Measurements from ENCODE around the gene NDUFAF3. TPM values are rescaled to one million over a fixed set of nuclear protein-coding genes. Genes with fewer than 3 reads are reported as not detected.

NDUFAF3 gene
- total and polyA plus RNA-seq, 2 experiments from 2014 or later: 49.9 to 118 TPM

DNA sequence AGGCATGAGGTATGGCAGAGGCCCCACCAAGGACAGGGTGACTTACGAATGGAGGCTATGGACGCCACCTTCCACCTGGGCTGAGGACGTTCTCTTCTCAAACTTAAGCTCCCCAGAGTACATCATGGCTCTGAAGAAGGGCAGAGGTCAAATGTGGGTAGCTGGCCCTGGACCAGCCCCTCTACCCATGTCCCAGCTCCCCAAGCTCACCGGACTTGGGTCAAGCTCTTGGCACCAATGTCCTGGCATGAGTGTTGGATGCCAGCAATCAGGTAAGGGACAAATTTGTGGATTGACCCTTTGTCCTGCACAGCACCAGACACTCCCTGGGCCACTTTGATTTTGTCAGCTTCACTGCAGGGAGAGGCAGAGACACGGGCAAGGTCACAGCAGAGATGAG lies 2.5 kb downstream of the NDUFAF3 start:
- peak overlapping the region; percentile 97; the same call in 1 of the 2 replicates for H3K27ac ChIP-seq (ENCODE audit: low read depth)
- Mint-ChIP-seq H3K27me3 (ENCODE audit: insufficient read depth, low read depth, poor library complexity) (peaks cover 37% of the 10 kb centered on the region), H3K36me3 (ENCODE audit: low read depth) (peaks cover 68% of the 10 kb centered on the region), H3K9me3 (no peaks in the 10 kb centered on the region; the same call in none of the 3 replicates), H3K4me3 (no peak overlapping the region), H3K27ac (no peak overlapping the region), H3K4me1 (peaks cover 36% of the 10 kb centered on the region)
- no peak overlapping the region for H2AFZ ChIP-seq
- peaks cover 19% of the 10 kb centered on the region for H4K20me1 ChIP-seq (replicated peaks; ENCODE audit: insufficient read depth)
- H3F3A ChIP-seq (replicated peaks; ENCODE audit: low read depth): peaks cover 40% of the 10 kb centered on the region
- H3K36me3 ChIP-seq (ENCODE audit: insufficient read depth): peaks cover 37% of the 10 kb centered on the region
- no peaks in the 10 kb centered on the region for H3K27me3 ChIP-seq (ENCODE audit: insufficient read depth)
- H3K4me1 ChIP-seq (ENCODE audit: insufficient read depth): peaks cover 24% of the 10 kb centered on the region; the same call in 1 of the 2 replicates
- no peak overlapping the region for H3K4me2 ChIP-seq
- peaks cover 32% of the 10 kb centered on the region for H3K79me2 ChIP-seq (replicated peaks; ENCODE audit: insufficient read depth)
- ATAC-seq: no peak
- no peak overlapping the region for H3K4me3 ChIP-seq
- no peak; the same call in 1 of the 2 replicates for TF ChIP-seq POLR2AphosphoS5 (IDR thresholded peaks at IDR 0.05; ENCODE audit: low read depth)
- TF ChIP-seq, protein P1, sequence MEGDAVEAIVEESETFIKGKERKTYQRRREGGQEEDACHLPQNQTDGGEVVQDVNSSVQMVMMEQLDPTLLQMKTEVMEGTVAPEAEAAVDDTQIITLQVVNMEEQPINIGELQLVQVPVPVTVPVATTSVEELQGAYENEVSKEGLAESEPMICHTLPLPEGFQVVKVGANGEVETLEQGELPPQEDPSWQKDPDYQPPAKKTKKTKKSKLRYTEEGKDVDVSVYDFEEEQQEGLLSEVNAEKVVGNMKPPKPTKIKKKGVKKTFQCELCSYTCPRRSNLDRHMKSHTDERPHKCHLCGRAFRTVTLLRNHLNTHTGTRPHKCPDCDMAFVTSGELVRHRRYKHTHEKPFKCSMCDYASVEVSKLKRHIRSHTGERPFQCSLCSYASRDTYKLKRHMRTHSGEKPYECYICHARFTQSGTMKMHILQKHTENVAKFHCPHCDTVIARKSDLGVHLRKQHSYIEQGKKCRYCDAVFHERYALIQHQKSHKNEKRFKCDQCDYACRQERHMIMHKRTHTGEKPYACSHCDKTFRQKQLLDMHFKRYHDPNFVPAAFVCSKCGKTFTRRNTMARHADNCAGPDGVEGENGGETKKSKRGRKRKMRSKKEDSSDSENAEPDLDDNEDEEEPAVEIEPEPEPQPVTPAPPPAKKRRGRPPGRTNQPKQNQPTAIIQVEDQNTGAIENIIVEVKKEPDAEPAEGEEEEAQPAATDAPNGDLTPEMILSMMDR (conservative IDR thresholded peaks at IDR 0.05; ENCODE audit: low read depth in 2 of 2): no peak
- no peak for TF ChIP-seq JUNB (IDR thresholded peaks at IDR 0.05; ENCODE audit: unreplicated experiment)
- TF ChIP-seq, protein P2, sequence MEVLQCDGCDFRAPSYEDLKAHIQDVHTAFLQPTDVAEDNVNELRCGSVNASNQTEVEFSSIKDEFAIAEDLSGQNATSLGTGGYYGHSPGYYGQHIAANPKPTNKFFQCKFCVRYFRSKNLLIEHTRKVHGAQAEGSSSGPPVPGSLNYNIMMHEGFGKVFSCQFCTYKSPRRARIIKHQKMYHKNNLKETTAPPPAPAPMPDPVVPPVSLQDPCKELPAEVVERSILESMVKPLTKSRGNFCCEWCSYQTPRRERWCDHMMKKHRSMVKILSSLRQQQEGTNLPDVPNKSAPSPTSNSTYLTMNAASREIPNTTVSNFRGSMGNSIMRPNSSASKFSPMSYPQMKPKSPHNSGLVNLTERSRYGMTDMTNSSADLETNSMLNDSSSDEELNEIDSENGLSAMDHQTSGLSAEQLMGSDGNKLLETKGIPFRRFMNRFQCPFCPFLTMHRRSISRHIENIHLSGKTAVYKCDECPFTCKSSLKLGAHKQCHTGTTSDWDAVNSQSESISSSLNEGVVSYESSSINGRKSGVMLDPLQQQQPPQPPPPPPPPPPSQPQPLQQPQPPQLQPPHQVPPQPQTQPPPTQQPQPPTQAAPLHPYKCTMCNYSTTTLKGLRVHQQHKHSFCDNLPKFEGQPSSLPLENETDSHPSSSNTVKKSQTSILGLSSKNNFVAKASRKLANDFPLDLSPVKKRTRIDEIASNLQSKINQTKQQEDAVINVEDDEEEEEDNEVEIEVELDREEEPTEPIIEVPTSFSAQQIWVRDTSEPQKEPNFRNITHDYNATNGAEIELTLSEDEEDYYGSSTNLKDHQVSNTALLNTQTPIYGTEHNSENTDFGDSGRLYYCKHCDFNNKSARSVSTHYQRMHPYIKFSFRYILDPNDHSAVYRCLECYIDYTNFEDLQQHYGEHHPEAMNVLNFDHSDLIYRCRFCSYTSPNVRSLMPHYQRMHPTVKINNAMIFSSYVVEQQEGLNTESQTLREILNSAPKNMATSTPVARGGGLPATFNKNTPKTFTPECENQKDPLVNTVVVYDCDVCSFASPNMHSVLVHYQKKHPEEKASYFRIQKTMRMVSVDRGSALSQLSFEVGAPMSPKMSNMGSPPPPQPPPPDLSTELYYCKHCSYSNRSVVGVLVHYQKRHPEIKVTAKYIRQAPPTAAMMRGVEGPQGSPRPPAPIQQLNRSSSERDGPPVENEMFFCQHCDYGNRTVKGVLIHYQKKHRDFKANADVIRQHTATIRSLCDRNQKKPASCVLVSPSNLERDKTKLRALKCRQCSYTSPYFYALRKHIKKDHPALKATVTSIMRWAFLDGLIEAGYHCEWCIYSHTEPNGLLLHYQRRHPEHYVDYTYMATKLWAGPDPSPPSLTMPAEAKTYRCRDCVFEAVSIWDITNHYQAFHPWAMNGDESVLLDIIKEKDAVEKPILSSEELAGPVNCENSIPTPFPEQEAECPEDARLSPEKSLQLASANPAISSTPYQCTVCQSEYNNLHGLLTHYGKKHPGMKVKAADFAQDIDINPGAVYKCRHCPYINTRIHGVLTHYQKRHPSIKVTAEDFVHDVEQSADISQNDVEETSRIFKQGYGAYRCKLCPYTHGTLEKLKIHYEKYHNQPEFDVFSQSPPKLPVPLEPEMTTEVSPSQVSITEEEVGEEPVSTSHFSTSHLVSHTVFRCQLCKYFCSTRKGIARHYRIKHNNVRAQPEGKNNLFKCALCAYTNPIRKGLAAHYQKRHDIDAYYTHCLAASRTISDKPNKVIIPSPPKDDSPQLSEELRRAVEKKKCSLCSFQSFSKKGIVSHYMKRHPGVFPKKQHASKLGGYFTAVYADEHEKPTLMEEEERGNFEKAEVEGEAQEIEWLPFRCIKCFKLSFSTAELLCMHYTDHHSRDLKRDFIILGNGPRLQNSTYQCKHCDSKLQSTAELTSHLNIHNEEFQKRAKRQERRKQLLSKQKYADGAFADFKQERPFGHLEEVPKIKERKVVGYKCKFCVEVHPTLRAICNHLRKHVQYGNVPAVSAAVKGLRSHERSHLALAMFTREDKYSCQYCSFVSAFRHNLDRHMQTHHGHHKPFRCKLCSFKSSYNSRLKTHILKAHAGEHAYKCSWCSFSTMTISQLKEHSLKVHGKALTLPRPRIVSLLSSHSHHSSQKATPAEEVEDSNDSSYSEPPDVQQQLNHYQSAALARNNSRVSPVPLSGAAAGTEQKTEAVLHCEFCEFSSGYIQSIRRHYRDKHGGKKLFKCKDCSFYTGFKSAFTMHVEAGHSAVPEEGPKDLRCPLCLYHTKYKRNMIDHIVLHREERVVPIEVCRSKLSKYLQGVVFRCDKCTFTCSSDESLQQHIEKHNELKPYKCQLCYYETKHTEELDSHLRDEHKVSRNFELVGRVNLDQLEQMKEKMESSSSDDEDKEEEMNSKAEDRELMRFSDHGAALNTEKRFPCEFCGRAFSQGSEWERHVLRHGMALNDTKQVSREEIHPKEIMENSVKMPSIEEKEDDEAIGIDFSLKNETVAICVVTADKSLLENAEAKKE (CRISPR knock-in tag; IDR thresholded peaks at IDR 0.05): no peak
- TF ChIP-seq ZNF114 (CRISPR knock-in tag; IDR thresholded peaks at IDR 0.05): no peak
- no peak for TF ChIP-seq ZNF331 (CRISPR knock-in tag; IDR thresholded peaks at IDR 0.05; ENCODE audit: low read depth)
- no peak for TF ChIP-seq CREB1 (CRISPR knock-in tag; IDR thresholded peaks at IDR 0.05; ENCODE audit: low read depth)
- TF ChIP-seq, protein P3, sequence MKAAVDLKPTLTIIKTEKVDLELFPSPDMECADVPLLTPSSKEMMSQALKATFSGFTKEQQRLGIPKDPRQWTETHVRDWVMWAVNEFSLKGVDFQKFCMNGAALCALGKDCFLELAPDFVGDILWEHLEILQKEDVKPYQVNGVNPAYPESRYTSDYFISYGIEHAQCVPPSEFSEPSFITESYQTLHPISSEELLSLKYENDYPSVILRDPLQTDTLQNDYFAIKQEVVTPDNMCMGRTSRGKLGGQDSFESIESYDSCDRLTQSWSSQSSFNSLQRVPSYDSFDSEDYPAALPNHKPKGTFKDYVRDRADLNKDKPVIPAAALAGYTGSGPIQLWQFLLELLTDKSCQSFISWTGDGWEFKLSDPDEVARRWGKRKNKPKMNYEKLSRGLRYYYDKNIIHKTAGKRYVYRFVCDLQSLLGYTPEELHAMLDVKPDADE (IDR thresholded peaks at IDR 0.05): no peak
- no peak for TF ChIP-seq EZH2 (IDR thresholded peaks at IDR 0.05; ENCODE audit: low read depth, unreplicated experiment)
- no peak for TF ChIP-seq EZH2phosphoT487 (IDR thresholded peaks at IDR 0.05; ENCODE audit: unreplicated experiment)
- no peak for TF ChIP-seq NANOG (IDR thresholded peaks at IDR 0.05; ENCODE audit: borderline replicate concordance)
- no peak for TF ChIP-seq STAT1 (IDR thresholded peaks at IDR 0.05; ENCODE audit: unreplicated experiment)
- TF ChIP-seq, protein P4, sequence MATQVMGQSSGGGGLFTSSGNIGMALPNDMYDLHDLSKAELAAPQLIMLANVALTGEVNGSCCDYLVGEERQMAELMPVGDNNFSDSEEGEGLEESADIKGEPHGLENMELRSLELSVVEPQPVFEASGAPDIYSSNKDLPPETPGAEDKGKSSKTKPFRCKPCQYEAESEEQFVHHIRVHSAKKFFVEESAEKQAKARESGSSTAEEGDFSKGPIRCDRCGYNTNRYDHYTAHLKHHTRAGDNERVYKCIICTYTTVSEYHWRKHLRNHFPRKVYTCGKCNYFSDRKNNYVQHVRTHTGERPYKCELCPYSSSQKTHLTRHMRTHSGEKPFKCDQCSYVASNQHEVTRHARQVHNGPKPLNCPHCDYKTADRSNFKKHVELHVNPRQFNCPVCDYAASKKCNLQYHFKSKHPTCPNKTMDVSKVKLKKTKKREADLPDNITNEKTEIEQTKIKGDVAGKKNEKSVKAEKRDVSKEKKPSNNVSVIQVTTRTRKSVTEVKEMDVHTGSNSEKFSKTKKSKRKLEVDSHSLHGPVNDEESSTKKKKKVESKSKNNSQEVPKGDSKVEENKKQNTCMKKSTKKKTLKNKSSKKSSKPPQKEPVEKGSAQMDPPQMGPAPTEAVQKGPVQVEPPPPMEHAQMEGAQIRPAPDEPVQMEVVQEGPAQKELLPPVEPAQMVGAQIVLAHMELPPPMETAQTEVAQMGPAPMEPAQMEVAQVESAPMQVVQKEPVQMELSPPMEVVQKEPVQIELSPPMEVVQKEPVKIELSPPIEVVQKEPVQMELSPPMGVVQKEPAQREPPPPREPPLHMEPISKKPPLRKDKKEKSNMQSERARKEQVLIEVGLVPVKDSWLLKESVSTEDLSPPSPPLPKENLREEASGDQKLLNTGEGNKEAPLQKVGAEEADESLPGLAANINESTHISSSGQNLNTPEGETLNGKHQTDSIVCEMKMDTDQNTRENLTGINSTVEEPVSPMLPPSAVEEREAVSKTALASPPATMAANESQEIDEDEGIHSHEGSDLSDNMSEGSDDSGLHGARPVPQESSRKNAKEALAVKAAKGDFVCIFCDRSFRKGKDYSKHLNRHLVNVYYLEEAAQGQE (IDR thresholded peaks at IDR 0.05; ENCODE audit: unreplicated experiment): no peak
- H3K9me2 ChIP-seq (ENCODE audit: insufficient read depth): no peaks in the 10 kb centered on the region
- no peak for DNase-seq (ENCODE audit: low spot score)
